Measurements from ENCODE around the gene DENND5A.

DNA sequence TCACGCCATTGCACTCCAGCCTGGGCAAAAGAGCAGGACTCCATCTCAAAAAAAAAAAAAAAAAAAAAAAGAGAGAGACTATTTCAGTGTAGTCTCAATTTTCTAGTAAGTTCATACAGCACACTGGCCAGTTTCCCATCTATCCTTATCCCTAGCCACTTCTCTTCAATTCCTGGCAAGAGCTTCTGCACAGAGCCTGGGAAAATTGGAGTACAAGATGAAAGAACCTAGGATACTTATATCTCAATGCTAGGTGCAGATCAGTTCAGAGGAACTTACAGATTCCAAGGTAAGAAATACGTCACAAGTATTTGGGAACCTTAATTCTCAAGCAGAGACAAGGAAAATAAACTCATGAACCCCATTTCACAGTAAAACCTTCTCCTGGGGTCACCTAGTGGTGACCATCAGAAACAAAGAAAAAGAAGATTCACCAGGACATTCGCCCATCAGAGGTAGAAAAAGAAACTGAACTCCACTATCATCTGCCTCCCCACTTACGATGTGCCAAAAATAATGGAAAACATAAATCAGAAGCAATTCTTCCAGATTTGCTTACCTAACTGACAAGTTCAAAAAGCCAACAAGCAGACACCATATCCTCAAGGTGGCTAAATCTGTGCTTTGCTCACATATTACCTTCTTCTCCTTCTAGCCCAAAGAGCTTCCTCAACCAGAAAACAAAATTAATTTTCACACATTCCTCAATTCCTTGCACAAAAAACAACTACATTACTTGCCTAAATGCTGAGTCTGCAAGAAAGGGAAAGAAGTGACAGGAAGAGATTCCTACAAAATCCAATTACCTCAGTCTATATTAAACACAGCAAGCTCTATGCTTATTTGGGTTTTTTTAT lies 4.9 kb downstream of the DENND5A start:
- TF ChIP-seq POLR2A (IDR thresholded peaks at IDR 0.05) (no peak), EP300 (IDR thresholded peaks at IDR 0.05; ENCODE audit: low read depth) (no peak)
- TF ChIP-seq, protein P1, sequence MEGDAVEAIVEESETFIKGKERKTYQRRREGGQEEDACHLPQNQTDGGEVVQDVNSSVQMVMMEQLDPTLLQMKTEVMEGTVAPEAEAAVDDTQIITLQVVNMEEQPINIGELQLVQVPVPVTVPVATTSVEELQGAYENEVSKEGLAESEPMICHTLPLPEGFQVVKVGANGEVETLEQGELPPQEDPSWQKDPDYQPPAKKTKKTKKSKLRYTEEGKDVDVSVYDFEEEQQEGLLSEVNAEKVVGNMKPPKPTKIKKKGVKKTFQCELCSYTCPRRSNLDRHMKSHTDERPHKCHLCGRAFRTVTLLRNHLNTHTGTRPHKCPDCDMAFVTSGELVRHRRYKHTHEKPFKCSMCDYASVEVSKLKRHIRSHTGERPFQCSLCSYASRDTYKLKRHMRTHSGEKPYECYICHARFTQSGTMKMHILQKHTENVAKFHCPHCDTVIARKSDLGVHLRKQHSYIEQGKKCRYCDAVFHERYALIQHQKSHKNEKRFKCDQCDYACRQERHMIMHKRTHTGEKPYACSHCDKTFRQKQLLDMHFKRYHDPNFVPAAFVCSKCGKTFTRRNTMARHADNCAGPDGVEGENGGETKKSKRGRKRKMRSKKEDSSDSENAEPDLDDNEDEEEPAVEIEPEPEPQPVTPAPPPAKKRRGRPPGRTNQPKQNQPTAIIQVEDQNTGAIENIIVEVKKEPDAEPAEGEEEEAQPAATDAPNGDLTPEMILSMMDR (IDR thresholded peaks at IDR 0.05) = peak in 1 of 5 experiments; percentile 6
